ENCODE data around the gene DLL3. TPM values are rescaled to one million over a fixed set of nuclear protein-coding genes. Genes with fewer than 3 reads are reported as not detected.

Gene DLL3
- total and polyA plus RNA-seq, 2 experiments from 2014 or later, result 9.8 to 15.6 TPM

DNA sequence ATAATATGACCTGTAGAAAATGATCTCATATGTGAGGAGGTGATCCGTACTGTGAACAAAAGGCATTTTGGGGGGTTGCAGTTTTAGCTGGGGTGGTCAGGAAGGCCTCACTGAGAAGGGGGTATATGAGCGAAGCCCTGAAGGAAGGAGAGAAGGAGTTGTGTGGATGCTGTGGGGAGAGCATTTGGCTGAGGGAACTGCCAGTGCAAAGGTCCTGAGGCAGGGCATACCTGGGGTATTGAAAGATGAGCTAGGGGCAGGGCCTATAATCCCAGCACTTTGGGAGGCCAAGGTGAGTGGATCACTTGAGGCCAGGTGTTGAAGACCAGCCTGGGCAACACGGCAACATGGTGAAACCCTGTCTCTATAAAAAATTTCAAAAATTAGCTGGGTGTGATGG is 18.7 kb downstream of the DLL3 start:
- H4K20me1 ChIP-seq (replicated peaks; ENCODE audit: insufficient read depth), result 0 out of 2 replicates have a peak, but pooled peaks cover 4% of the 10 kb centered on the region
- no peak overlapping the region for H3K4me2 ChIP-seq
- peaks cover 25% of the 10 kb centered on the region for H3K4me1 Mint-ChIP-seq
- no peak for TF ChIP-seq STAT1 (IDR thresholded peaks at IDR 0.05; ENCODE audit: unreplicated experiment)
- no peak for TF ChIP-seq JUNB (IDR thresholded peaks at IDR 0.05; ENCODE audit: unreplicated experiment)
- no peak for TF ChIP-seq ZNF331 (CRISPR knock-in tag; IDR thresholded peaks at IDR 0.05; ENCODE audit: low read depth)
- TF ChIP-seq, protein P1, sequence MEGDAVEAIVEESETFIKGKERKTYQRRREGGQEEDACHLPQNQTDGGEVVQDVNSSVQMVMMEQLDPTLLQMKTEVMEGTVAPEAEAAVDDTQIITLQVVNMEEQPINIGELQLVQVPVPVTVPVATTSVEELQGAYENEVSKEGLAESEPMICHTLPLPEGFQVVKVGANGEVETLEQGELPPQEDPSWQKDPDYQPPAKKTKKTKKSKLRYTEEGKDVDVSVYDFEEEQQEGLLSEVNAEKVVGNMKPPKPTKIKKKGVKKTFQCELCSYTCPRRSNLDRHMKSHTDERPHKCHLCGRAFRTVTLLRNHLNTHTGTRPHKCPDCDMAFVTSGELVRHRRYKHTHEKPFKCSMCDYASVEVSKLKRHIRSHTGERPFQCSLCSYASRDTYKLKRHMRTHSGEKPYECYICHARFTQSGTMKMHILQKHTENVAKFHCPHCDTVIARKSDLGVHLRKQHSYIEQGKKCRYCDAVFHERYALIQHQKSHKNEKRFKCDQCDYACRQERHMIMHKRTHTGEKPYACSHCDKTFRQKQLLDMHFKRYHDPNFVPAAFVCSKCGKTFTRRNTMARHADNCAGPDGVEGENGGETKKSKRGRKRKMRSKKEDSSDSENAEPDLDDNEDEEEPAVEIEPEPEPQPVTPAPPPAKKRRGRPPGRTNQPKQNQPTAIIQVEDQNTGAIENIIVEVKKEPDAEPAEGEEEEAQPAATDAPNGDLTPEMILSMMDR (conservative IDR thresholded peaks at IDR 0.05; ENCODE audit: low read depth in 2 of 2), result no peak
- TF ChIP-seq, protein P2, sequence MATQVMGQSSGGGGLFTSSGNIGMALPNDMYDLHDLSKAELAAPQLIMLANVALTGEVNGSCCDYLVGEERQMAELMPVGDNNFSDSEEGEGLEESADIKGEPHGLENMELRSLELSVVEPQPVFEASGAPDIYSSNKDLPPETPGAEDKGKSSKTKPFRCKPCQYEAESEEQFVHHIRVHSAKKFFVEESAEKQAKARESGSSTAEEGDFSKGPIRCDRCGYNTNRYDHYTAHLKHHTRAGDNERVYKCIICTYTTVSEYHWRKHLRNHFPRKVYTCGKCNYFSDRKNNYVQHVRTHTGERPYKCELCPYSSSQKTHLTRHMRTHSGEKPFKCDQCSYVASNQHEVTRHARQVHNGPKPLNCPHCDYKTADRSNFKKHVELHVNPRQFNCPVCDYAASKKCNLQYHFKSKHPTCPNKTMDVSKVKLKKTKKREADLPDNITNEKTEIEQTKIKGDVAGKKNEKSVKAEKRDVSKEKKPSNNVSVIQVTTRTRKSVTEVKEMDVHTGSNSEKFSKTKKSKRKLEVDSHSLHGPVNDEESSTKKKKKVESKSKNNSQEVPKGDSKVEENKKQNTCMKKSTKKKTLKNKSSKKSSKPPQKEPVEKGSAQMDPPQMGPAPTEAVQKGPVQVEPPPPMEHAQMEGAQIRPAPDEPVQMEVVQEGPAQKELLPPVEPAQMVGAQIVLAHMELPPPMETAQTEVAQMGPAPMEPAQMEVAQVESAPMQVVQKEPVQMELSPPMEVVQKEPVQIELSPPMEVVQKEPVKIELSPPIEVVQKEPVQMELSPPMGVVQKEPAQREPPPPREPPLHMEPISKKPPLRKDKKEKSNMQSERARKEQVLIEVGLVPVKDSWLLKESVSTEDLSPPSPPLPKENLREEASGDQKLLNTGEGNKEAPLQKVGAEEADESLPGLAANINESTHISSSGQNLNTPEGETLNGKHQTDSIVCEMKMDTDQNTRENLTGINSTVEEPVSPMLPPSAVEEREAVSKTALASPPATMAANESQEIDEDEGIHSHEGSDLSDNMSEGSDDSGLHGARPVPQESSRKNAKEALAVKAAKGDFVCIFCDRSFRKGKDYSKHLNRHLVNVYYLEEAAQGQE (IDR thresholded peaks at IDR 0.05; ENCODE audit: unreplicated experiment), result no peak
- TF ChIP-seq CREB1 (CRISPR knock-in tag; IDR thresholded peaks at IDR 0.05; ENCODE audit: low read depth), result no peak
- TF ChIP-seq POLR2AphosphoS5 (IDR thresholded peaks at IDR 0.05; ENCODE audit: low read depth), result no peak
- no peak for TF ChIP-seq EZH2phosphoT487 (IDR thresholded peaks at IDR 0.05; ENCODE audit: unreplicated experiment)
- TF ChIP-seq ZNF114 (CRISPR knock-in tag; IDR thresholded peaks at IDR 0.05), result no peak
- TF ChIP-seq EZH2 (IDR thresholded peaks at IDR 0.05; ENCODE audit: low read depth, unreplicated experiment), result no peak
- TF ChIP-seq, protein P3, sequence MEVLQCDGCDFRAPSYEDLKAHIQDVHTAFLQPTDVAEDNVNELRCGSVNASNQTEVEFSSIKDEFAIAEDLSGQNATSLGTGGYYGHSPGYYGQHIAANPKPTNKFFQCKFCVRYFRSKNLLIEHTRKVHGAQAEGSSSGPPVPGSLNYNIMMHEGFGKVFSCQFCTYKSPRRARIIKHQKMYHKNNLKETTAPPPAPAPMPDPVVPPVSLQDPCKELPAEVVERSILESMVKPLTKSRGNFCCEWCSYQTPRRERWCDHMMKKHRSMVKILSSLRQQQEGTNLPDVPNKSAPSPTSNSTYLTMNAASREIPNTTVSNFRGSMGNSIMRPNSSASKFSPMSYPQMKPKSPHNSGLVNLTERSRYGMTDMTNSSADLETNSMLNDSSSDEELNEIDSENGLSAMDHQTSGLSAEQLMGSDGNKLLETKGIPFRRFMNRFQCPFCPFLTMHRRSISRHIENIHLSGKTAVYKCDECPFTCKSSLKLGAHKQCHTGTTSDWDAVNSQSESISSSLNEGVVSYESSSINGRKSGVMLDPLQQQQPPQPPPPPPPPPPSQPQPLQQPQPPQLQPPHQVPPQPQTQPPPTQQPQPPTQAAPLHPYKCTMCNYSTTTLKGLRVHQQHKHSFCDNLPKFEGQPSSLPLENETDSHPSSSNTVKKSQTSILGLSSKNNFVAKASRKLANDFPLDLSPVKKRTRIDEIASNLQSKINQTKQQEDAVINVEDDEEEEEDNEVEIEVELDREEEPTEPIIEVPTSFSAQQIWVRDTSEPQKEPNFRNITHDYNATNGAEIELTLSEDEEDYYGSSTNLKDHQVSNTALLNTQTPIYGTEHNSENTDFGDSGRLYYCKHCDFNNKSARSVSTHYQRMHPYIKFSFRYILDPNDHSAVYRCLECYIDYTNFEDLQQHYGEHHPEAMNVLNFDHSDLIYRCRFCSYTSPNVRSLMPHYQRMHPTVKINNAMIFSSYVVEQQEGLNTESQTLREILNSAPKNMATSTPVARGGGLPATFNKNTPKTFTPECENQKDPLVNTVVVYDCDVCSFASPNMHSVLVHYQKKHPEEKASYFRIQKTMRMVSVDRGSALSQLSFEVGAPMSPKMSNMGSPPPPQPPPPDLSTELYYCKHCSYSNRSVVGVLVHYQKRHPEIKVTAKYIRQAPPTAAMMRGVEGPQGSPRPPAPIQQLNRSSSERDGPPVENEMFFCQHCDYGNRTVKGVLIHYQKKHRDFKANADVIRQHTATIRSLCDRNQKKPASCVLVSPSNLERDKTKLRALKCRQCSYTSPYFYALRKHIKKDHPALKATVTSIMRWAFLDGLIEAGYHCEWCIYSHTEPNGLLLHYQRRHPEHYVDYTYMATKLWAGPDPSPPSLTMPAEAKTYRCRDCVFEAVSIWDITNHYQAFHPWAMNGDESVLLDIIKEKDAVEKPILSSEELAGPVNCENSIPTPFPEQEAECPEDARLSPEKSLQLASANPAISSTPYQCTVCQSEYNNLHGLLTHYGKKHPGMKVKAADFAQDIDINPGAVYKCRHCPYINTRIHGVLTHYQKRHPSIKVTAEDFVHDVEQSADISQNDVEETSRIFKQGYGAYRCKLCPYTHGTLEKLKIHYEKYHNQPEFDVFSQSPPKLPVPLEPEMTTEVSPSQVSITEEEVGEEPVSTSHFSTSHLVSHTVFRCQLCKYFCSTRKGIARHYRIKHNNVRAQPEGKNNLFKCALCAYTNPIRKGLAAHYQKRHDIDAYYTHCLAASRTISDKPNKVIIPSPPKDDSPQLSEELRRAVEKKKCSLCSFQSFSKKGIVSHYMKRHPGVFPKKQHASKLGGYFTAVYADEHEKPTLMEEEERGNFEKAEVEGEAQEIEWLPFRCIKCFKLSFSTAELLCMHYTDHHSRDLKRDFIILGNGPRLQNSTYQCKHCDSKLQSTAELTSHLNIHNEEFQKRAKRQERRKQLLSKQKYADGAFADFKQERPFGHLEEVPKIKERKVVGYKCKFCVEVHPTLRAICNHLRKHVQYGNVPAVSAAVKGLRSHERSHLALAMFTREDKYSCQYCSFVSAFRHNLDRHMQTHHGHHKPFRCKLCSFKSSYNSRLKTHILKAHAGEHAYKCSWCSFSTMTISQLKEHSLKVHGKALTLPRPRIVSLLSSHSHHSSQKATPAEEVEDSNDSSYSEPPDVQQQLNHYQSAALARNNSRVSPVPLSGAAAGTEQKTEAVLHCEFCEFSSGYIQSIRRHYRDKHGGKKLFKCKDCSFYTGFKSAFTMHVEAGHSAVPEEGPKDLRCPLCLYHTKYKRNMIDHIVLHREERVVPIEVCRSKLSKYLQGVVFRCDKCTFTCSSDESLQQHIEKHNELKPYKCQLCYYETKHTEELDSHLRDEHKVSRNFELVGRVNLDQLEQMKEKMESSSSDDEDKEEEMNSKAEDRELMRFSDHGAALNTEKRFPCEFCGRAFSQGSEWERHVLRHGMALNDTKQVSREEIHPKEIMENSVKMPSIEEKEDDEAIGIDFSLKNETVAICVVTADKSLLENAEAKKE (CRISPR knock-in tag; IDR thresholded peaks at IDR 0.05), result no peak
- TF ChIP-seq, protein P4, sequence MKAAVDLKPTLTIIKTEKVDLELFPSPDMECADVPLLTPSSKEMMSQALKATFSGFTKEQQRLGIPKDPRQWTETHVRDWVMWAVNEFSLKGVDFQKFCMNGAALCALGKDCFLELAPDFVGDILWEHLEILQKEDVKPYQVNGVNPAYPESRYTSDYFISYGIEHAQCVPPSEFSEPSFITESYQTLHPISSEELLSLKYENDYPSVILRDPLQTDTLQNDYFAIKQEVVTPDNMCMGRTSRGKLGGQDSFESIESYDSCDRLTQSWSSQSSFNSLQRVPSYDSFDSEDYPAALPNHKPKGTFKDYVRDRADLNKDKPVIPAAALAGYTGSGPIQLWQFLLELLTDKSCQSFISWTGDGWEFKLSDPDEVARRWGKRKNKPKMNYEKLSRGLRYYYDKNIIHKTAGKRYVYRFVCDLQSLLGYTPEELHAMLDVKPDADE (IDR thresholded peaks at IDR 0.05), result no peak
- TF ChIP-seq NANOG (IDR thresholded peaks at IDR 0.05; ENCODE audit: borderline replicate concordance), result no peak
- H3K36me3 ChIP-seq (ENCODE audit: insufficient read depth), result no peaks in the 10 kb centered on the region; the same call in 1 of the 2 replicates
- H2AFZ ChIP-seq, result no peak overlapping the region
- no peak overlapping the region for H3K27ac ChIP-seq (ENCODE audit: low read depth)
- peaks cover 16% of the 10 kb centered on the region for H3K79me2 ChIP-seq (replicated peaks; ENCODE audit: insufficient read depth)
- H3K9me3 Mint-ChIP-seq, result peaks cover 9% of the 10 kb centered on the region; the same call in 2 of the 3 replicates
- peaks cover 17% of the 10 kb centered on the region for H3K27me3 ChIP-seq (ENCODE audit: insufficient read depth)
- H3K36me3 Mint-ChIP-seq (ENCODE audit: low read depth), result peaks cover 28% of the 10 kb centered on the region
- peaks cover 29% of the 10 kb centered on the region for H3K27me3 Mint-ChIP-seq (ENCODE audit: insufficient read depth, low read depth, poor library complexity)
- peaks cover 15% of the 10 kb centered on the region; the same call in 1 of the 2 replicates for H3K4me1 ChIP-seq (ENCODE audit: insufficient read depth)
- H3K9me2 ChIP-seq (ENCODE audit: insufficient read depth), result no peaks in the 10 kb centered on the region
- 0 out of 2 replicates have a peak, but pooled peaks cover 14% of the 10 kb centered on the region for H3F3A ChIP-seq (replicated peaks; ENCODE audit: low read depth)
- DNase-seq (ENCODE audit: low spot score), result no peak
- no peak overlapping the region for H3K27ac Mint-ChIP-seq
- ATAC-seq, result no peak
- peak overlapping the region; percentile 99; the same call in 1 of the 2 replicates for H3K4me3 ChIP-seq
- peak overlapping the region; percentile 88 for H3K4me3 Mint-ChIP-seq
